ENCODE results near the gene AFAP1. TPM values are rescaled to one million over a fixed set of nuclear protein-coding genes. Genes with fewer than 3 reads are reported as not detected.

Gene AFAP1
- polyA plus RNA-seq, 2 donors = 2.0 to 4.0 TPM

DNA sequence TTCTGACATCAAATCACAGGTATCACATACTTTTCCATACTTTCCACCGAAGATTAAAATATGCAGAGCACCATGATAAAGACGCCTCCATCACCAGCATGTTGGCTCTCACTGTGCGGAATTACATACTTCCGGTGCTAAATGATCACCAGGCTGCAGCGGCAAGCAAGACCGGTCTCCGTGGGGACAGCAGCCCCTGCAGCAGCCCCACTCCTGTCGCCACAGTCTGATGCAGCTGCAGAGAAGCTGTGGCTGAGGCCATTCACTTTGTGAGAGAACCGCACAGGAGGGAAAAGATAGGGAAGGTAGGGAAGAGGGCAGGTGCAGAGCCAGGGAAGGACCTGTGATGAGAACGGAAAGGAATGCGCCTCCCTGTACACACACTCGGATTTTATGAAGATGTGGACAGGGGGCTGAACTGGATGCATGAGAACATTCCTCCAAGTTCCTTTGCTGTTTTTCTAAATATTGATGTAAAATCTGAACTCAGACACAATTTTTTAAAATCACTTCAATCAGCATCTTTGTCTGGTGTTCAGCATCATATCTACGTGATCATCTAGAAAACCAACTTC, 38.3 kb downstream of the AFAP1 start:
- no peak overlapping the region for H3K27ac ChIP-seq (ENCODE audit: low read depth in 2 of 2, low read length in 1 of 2)
- peaks cover 0 to 2% of the 10 kb centered on the region in 2 donors for H3K4me1 ChIP-seq (ENCODE audit: control insufficient read depth in 2 of 2, insufficient read depth in 2 of 2, low read length in 1 of 2)
- 85% methylated on average over 13 of the region's 13 CpGs for WGBS, 2 donors
- H3K4me3 ChIP-seq (ENCODE audit: low read depth in 1 of 2, low read length in 2 of 2) = no peak overlapping the region
- H3K27me3 ChIP-seq (ENCODE audit: control insufficient read depth in 1 of 2, insufficient read depth in 2 of 2, low read length in 2 of 2) = no peaks in the 10 kb centered on the region
- H3K36me3 ChIP-seq (ENCODE audit: control insufficient read depth in 2 of 2, insufficient read depth in 2 of 2, low read length in 1 of 2) = no peaks in the 10 kb centered on the region
- no peaks in the 10 kb centered on the region for H3K9me3 ChIP-seq (ENCODE audit: control insufficient read depth in 2 of 2, insufficient read depth in 1 of 2, low read depth in 1 of 2, low read length in 1 of 2)

DNA sequence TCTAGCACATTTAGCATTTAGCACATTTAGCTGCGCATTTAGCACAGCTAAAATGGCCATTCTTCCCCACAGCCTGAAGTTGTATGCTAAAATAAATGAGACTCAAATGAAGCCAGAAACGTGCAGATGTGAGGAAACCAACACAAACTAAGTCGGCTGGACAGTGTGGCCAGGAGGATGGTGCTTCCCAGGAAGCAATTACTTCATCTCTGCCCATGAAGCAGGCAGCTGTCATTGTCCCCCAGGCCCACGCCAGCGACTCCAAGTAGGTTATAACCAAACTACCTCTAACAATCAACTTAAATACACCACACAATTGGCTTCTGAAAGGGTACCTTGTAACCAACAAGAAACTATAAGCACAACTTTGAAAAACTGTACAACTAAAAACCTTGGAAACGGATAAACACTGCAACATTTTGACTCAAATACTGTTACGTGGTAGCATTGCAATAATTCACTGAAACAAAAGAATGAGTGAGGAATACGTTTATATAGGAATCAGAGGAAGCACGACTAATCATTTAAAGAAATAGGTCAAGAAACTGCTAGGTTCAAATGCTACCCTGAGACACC, 39.2 kb downstream of the AFAP1 start:
- H3K4me3 ChIP-seq (ENCODE audit: low read depth in 1 of 2, low read length in 2 of 2) = no peak overlapping the region
- H3K27me3 ChIP-seq (ENCODE audit: control insufficient read depth in 1 of 2, insufficient read depth in 2 of 2, low read length in 2 of 2) = no peaks in the 10 kb centered on the region
- peaks cover 0 to 2% of the 10 kb centered on the region in 2 donors for H3K4me1 ChIP-seq (ENCODE audit: control insufficient read depth in 2 of 2, insufficient read depth in 2 of 2, low read length in 1 of 2)
- WGBS, 2 donors = 62 to 64% methylated on average over 8 to 9 of the region's 9 CpGs
- H3K9me3 ChIP-seq (ENCODE audit: control insufficient read depth in 2 of 2, insufficient read depth in 1 of 2, low read depth in 1 of 2, low read length in 1 of 2) = no peaks in the 10 kb centered on the region
- peak overlapping the region in 1 of 2 donors; percentile 8 for H3K27ac ChIP-seq (ENCODE audit: low read depth in 2 of 2, low read length in 1 of 2)
- H3K36me3 ChIP-seq (ENCODE audit: control insufficient read depth in 2 of 2, insufficient read depth in 2 of 2, low read length in 1 of 2) = no peaks in the 10 kb centered on the region

DNA sequence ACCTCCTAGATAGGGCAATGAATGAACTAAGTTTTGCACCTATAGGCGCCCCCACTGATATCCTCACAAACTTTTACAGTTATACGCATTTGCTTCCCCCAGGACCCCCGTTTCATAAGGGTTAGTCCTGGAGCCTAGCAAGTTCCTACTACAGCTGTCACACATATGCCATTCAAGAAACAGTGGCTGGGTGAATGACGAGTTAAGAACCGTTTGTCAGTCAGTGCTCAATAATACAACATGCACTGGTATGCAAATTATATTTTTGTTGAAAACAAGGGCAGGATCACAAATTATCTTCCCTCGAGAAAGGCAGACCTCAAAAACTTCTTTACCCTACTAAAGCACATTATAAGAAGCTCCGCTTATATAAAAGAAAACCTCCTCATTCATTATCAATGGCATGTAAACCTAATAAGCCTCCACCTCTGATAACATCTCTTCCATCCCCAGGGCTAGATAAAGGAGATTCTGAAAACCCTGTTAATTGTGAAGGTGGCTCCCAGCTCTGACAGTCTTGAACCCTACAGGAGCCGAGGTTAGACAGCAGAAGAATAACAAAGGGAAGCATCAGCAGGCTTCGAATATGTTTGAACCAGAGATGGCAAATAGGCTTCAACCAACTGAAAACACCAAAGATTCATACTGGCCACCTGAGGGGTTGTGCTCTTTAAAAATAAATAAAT, 40.3 kb downstream of the AFAP1 start:
- 70 to 71% methylated on average over 9 of the region's 9 CpGs for whole genome bisulfite sequencing, 2 donors

GRCh38 chr4:7898385-7898784, 41.3 kb downstream of the AFAP1 start:
- Histone ChIP-seq H3K4me1 (ENCODE audit: control insufficient read depth in 2 of 2, insufficient read depth in 2 of 2, low read length in 1 of 2) (peaks cover 6 to 7% of the 10 kb centered on the region in 2 donors), H3K27ac (ENCODE audit: low read depth in 2 of 2, low read length in 1 of 2) (no peak overlapping the region), H3K4me3 (ENCODE audit: low read depth in 1 of 2, low read length in 2 of 2) (no peak overlapping the region), H3K9me3 (ENCODE audit: control insufficient read depth in 2 of 2, insufficient read depth in 1 of 2, low read depth in 1 of 2, low read length in 1 of 2) (no peaks in the 10 kb centered on the region), H3K27me3 (ENCODE audit: control insufficient read depth in 1 of 2, insufficient read depth in 2 of 2, low read length in 2 of 2) (no peaks in the 10 kb centered on the region), H3K36me3 (ENCODE audit: control insufficient read depth in 2 of 2, insufficient read depth in 2 of 2, low read length in 1 of 2) (no peaks in the 10 kb centered on the region)
- 80 to 83% methylated on average over 4 of the region's 4 CpGs for WGBS, 2 donors

More for the DNA sequence above, 40.3 kb downstream of the AFAP1 start:
- Histone ChIP-seq H3K4me1 (ENCODE audit: control insufficient read depth in 2 of 2, insufficient read depth in 2 of 2, low read length in 1 of 2) (peaks cover 6% of the 10 kb centered on the region in 2 donors), H3K27me3 (ENCODE audit: control insufficient read depth in 1 of 2, insufficient read depth in 2 of 2, low read length in 2 of 2) (no peaks in the 10 kb centered on the region), H3K9me3 (ENCODE audit: control insufficient read depth in 2 of 2, insufficient read depth in 1 of 2, low read depth in 1 of 2, low read length in 1 of 2) (no peaks in the 10 kb centered on the region), H3K27ac (ENCODE audit: low read depth in 2 of 2, low read length in 1 of 2) (no peak overlapping the region), H3K4me3 (ENCODE audit: low read depth in 1 of 2, low read length in 2 of 2) (no peak overlapping the region), H3K36me3 (ENCODE audit: control insufficient read depth in 2 of 2, insufficient read depth in 2 of 2, low read length in 1 of 2) (no peaks in the 10 kb centered on the region)

DNA sequence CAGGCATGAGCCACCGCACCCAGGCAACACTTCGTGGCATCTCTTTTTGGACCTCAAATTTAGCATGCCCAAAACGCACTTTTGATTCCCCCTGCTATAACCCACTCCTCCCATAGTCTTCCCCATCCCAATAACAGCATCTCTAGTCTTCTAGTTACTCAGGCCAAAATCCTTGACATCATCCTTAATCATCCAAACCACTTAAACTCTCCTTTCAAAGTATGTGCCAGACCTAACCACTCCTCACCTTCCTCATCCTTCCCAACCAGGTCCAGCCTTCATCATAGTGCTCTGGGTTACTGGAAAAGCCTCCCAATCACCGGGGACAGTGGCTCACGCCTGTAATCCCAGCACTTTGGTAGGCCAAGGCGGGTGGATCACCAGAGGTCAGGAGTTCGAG, 41.9 kb downstream of the AFAP1 start:
- no peak overlapping the region for H3K4me3 ChIP-seq (ENCODE audit: low read depth in 1 of 2, low read length in 2 of 2)
- WGBS, 2 donors = 94 to 95% methylated on average over 7 of the region's 7 CpGs
- H3K27me3 ChIP-seq (ENCODE audit: control insufficient read depth in 1 of 2, insufficient read depth in 2 of 2, low read length in 2 of 2) = no peaks in the 10 kb centered on the region
- no peak overlapping the region for H3K27ac ChIP-seq (ENCODE audit: low read depth in 2 of 2, low read length in 1 of 2)
- peaks cover 6 to 7% of the 10 kb centered on the region in 2 donors for H3K4me1 ChIP-seq (ENCODE audit: control insufficient read depth in 2 of 2, insufficient read depth in 2 of 2, low read length in 1 of 2)
- H3K36me3 ChIP-seq (ENCODE audit: control insufficient read depth in 2 of 2, insufficient read depth in 2 of 2, low read length in 1 of 2) = no peaks in the 10 kb centered on the region
- H3K9me3 ChIP-seq (ENCODE audit: control insufficient read depth in 2 of 2, insufficient read depth in 1 of 2, low read depth in 1 of 2, low read length in 1 of 2) = no peaks in the 10 kb centered on the region

GRCh38 chr4:7894677-7895181, 44.9 kb downstream of the AFAP1 start:
- H3K9me3 ChIP-seq (ENCODE audit: control insufficient read depth in 2 of 2, insufficient read depth in 1 of 2, low read depth in 1 of 2, low read length in 1 of 2) = no peaks in the 10 kb centered on the region
- no peaks in the 10 kb centered on the region for H3K27me3 ChIP-seq (ENCODE audit: control insufficient read depth in 1 of 2, insufficient read depth in 2 of 2, low read length in 2 of 2)
- H3K36me3 ChIP-seq (ENCODE audit: control insufficient read depth in 2 of 2, insufficient read depth in 2 of 2, low read length in 1 of 2) = no peaks in the 10 kb centered on the region
- peaks cover 4 to 7% of the 10 kb centered on the region in 2 donors for H3K4me1 ChIP-seq (ENCODE audit: control insufficient read depth in 2 of 2, insufficient read depth in 2 of 2, low read length in 1 of 2)
- no peak overlapping the region for H3K4me3 ChIP-seq (ENCODE audit: low read depth in 1 of 2, low read length in 2 of 2)
- WGBS, 2 donors = 76 to 77% methylated on average over 15 of the region's 15 CpGs
- H3K27ac ChIP-seq (ENCODE audit: low read depth in 2 of 2, low read length in 1 of 2) = peak overlapping the region in 1 of 2 donors; percentile 22

GRCh38 chr4:7894098-7894676, 45.5 kb downstream of the AFAP1 start:
- H3K27ac ChIP-seq (ENCODE audit: low read depth in 2 of 2, low read length in 1 of 2) = peak overlapping the region in 1 of 2 donors; percentile 22
- no peaks in the 10 kb centered on the region for H3K9me3 ChIP-seq (ENCODE audit: control insufficient read depth in 2 of 2, insufficient read depth in 1 of 2, low read depth in 1 of 2, low read length in 1 of 2)
- H3K36me3 ChIP-seq (ENCODE audit: control insufficient read depth in 2 of 2, insufficient read depth in 2 of 2, low read length in 1 of 2) = no peaks in the 10 kb centered on the region
- no peak overlapping the region for H3K4me3 ChIP-seq (ENCODE audit: low read depth in 1 of 2, low read length in 2 of 2)
- no peaks in the 10 kb centered on the region for H3K27me3 ChIP-seq (ENCODE audit: control insufficient read depth in 1 of 2, insufficient read depth in 2 of 2, low read length in 2 of 2)
- H3K4me1 ChIP-seq (ENCODE audit: control insufficient read depth in 2 of 2, insufficient read depth in 2 of 2, low read length in 1 of 2) = peaks cover 4 to 7% of the 10 kb centered on the region in 2 donors
- WGBS, 2 donors = 51 to 74% methylated on average over 12 of the region's 12 CpGs

DNA sequence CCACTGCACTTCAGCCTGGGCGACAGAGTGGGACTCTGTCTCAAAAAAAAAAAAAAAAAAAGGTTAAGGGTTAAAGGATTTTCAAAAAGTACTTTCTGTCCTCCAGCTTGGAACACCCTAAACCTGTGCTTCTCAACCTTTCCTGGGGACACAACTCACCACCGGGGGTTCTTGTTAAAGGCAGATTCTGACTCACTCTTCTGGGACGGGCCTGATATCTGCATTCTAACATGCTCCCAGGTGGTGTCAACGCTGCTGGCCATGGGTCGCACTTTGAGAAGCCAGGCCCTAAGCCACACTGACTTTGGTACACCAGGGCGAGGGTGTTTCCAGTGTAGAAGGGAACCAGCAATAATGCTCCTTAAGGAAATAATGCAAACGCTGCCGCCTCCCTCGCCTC, 46.1 kb downstream of the AFAP1 start:
- no peaks in the 10 kb centered on the region for H3K9me3 ChIP-seq (ENCODE audit: control insufficient read depth in 2 of 2, insufficient read depth in 1 of 2, low read depth in 1 of 2, low read length in 1 of 2)
- no peak overlapping the region for H3K27ac ChIP-seq (ENCODE audit: low read depth in 2 of 2, low read length in 1 of 2)
- no peaks in the 10 kb centered on the region for H3K36me3 ChIP-seq (ENCODE audit: control insufficient read depth in 2 of 2, insufficient read depth in 2 of 2, low read length in 1 of 2)
- H3K27me3 ChIP-seq (ENCODE audit: control insufficient read depth in 1 of 2, insufficient read depth in 2 of 2, low read length in 2 of 2) = no peaks in the 10 kb centered on the region
- H3K4me1 ChIP-seq (ENCODE audit: control insufficient read depth in 2 of 2, insufficient read depth in 2 of 2, low read length in 1 of 2) = peaks cover 4 to 7% of the 10 kb centered on the region in 2 donors
- H3K4me3 ChIP-seq (ENCODE audit: low read depth in 1 of 2, low read length in 2 of 2) = no peak overlapping the region
- WGBS, 2 donors = 84 to 86% methylated on average over 9 of the region's 9 CpGs

DNA sequence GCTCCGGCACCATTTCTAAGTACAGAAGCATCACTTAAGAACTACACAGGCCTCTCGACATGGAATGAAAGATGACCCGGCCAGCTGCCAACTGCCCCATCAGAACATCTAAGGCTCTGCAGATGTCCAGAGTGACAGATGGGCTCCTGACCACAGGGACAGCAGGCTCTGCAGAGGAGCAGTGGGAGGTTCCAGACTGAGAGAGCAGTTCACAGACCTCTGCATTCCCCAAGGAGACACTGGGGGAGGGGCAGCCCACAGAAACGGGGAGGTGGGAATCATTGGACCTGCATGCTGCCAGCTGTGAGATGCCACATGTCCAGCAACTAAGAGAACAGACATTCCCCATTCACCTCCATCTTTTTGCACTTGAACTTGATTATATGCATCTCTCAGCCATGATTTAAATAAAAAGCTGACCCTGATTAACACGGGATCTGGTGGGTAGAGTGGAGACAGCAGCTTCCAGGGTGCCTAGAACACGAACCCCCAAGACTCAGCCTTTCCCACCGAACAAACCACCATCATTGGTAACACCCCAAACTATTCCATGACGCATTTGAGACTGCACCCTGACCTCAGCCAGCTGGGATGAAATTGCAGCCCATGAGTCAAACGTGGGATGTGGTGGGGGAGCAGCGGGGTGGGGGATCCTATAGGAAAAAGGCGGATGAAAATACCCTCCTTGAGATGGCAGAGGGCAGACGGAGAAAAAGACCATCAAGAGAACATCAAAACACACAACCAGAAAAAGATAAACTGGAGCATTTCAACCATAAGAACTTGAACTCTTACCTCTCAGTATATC, 47.2 kb downstream of the AFAP1 start:
- H3K4me3 ChIP-seq (ENCODE audit: low read depth in 1 of 2, low read length in 2 of 2) = no peak overlapping the region
- H3K27me3 ChIP-seq (ENCODE audit: control insufficient read depth in 1 of 2, insufficient read depth in 2 of 2, low read length in 2 of 2) = no peaks in the 10 kb centered on the region
- WGBS, 2 donors = 62 to 69% methylated on average over 12 of the region's 12 CpGs
- no peaks in the 10 kb centered on the region for H3K36me3 ChIP-seq (ENCODE audit: control insufficient read depth in 2 of 2, insufficient read depth in 2 of 2, low read length in 1 of 2)
- peaks cover 4 to 7% of the 10 kb centered on the region in 2 donors for H3K4me1 ChIP-seq (ENCODE audit: control insufficient read depth in 2 of 2, insufficient read depth in 2 of 2, low read length in 1 of 2)
- H3K9me3 ChIP-seq (ENCODE audit: control insufficient read depth in 2 of 2, insufficient read depth in 1 of 2, low read depth in 1 of 2, low read length in 1 of 2) = no peaks in the 10 kb centered on the region
- H3K27ac ChIP-seq (ENCODE audit: low read depth in 2 of 2, low read length in 1 of 2) = peak overlapping the region; percentile 18 to 45
